PFSK-1 (cell line): Measurements from ENCODE around the gene NINJ2.

Experiments
- FOXP2 ChIP-seq: optimal IDR thresholded peaks from 2 replicates; pipeline ENCODE3; 2011; ENCODE audit warnings: borderline replicate concordance, control low read depth, inconsistent platforms; ENCODE audit not compliant: insufficient read depth; ENCODE audit errors: extremely low read length, extremely low read depth
- POLR2AphosphoS5 ChIP-seq: IDR thresholded peaks from 2 replicates; pipeline ENCODE4 v1.6.1; 2012; ENCODE audit warnings: low read depth, mild to moderate bottlenecking, control low read depth, low read length, moderate library complexity
- SIN3A ChIP-seq: IDR thresholded peaks from 2 replicates; pipeline ENCODE4 v1.6.1; 2012; ENCODE audit warnings: mild to moderate bottlenecking, low read length, moderate library complexity, borderline replicate concordance; ENCODE audit not compliant: insufficient read depth
- TAF1 ChIP-seq: IDR thresholded peaks from 2 replicates; pipeline ENCODE4 v1.6.1; 2012; ENCODE audit warnings: low read length, control low read depth, borderline replicate concordance; ENCODE audit not compliant: insufficient read depth
- TF ChIP-seq, protein P1 (sequence below), 2 experiments: IDR thresholded peaks; 2 replicates each; pipeline versions ENCODE4 v1.6.1 to v1.8.0; 2011 to 2012; ENCODE audit warnings: low read depth in 2 of 2, low read length in 2 of 2, control low read depth in 1 of 2, inconsistent platforms in 1 of 2, mild to moderate bottlenecking in 1 of 2, moderate library complexity in 1 of 2; ENCODE audit not compliant: insufficient read depth in 1 of 2

The NINJ2 gene

DNA sequence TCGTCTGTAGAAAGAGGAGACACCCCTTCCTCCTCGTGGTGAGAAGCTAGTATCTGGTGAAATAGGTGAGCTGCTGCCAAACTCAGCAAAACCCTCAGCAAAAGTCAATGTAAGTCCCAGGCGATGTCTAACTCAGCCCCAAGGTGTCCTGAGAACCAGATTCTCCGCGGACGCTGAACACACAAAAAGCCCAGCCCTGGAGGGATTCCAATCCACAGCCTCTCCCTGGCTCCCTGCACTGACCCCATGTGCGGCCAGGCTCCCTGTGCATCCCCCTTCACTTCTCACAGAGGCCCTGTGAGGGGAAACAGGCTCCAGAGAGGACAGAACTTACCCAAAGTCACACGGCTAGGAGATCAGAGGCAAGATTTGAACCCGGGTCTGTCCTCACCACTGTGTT lies 81.5 kb downstream of the NINJ2 start:
- TF ChIP-seq FOXP2, result no peak
- no peak for TF ChIP-seq TAF1
- TF ChIP-seq POLR2AphosphoS5, result no peak
- TF ChIP-seq, protein P1, sequence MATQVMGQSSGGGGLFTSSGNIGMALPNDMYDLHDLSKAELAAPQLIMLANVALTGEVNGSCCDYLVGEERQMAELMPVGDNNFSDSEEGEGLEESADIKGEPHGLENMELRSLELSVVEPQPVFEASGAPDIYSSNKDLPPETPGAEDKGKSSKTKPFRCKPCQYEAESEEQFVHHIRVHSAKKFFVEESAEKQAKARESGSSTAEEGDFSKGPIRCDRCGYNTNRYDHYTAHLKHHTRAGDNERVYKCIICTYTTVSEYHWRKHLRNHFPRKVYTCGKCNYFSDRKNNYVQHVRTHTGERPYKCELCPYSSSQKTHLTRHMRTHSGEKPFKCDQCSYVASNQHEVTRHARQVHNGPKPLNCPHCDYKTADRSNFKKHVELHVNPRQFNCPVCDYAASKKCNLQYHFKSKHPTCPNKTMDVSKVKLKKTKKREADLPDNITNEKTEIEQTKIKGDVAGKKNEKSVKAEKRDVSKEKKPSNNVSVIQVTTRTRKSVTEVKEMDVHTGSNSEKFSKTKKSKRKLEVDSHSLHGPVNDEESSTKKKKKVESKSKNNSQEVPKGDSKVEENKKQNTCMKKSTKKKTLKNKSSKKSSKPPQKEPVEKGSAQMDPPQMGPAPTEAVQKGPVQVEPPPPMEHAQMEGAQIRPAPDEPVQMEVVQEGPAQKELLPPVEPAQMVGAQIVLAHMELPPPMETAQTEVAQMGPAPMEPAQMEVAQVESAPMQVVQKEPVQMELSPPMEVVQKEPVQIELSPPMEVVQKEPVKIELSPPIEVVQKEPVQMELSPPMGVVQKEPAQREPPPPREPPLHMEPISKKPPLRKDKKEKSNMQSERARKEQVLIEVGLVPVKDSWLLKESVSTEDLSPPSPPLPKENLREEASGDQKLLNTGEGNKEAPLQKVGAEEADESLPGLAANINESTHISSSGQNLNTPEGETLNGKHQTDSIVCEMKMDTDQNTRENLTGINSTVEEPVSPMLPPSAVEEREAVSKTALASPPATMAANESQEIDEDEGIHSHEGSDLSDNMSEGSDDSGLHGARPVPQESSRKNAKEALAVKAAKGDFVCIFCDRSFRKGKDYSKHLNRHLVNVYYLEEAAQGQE (IDR thresholded peaks at IDR 0.05; ENCODE audit: insufficient read depth in 1 of 2, low read depth in 2 of 2, low read length in 2 of 2), result no peak
- TF ChIP-seq SIN3A, result no peak

DNA sequence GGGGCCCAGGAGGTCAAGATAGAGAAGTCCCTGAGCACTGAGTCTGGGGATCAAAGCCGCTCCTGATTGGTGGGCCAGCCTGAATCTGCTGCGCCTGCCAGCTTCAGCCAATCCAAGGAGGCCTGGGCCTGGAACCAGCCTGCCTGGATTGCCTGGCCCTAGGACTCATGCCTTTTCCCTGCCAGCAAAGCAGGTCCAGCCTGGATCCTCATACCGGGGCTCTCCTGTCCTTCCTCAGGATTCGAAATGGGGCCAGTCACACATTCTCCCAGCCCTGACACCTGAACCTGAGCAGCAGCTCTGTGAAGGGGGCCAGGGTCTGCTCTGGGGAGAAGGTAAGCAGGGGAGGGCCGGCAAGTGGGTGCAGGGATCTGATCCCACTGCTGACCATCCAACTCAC lies 81.9 kb downstream of the NINJ2 start:
- TF ChIP-seq, protein P1 (IDR thresholded peaks at IDR 0.05; ENCODE audit: insufficient read depth in 1 of 2, low read depth in 2 of 2, low read length in 2 of 2), result no peak
- TF ChIP-seq TAF1, result no peak
- TF ChIP-seq SIN3A, result no peak
- no peak for TF ChIP-seq FOXP2
- no peak for TF ChIP-seq POLR2AphosphoS5

DNA sequence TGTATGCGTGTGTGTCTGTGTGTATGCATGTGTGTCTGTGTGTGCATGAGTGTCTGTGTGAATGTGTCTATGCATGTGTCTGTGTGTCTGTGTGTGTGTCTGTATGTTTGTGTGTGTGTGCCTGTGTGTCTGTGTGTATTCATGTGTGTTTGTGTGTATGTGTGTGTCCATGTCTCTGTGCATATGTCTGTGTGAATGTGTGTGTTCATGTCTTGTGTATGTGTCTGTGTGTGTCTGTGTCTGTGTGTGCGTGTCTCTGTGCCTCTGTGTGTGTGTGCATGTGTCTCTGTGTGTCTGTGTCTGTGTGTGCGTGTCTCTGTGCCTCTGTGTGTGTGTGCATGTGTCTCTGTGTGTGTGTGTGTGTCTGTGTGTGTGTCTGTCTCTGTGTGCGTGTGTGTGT lies 82.4 kb downstream of the NINJ2 start:
- TF ChIP-seq SIN3A (no peak), POLR2AphosphoS5 (no peak), TAF1 (no peak), FOXP2 (no peak)
- TF ChIP-seq, protein P1 (IDR thresholded peaks at IDR 0.05; ENCODE audit: insufficient read depth in 1 of 2, low read depth in 2 of 2, low read length in 2 of 2), result no peak

DNA sequence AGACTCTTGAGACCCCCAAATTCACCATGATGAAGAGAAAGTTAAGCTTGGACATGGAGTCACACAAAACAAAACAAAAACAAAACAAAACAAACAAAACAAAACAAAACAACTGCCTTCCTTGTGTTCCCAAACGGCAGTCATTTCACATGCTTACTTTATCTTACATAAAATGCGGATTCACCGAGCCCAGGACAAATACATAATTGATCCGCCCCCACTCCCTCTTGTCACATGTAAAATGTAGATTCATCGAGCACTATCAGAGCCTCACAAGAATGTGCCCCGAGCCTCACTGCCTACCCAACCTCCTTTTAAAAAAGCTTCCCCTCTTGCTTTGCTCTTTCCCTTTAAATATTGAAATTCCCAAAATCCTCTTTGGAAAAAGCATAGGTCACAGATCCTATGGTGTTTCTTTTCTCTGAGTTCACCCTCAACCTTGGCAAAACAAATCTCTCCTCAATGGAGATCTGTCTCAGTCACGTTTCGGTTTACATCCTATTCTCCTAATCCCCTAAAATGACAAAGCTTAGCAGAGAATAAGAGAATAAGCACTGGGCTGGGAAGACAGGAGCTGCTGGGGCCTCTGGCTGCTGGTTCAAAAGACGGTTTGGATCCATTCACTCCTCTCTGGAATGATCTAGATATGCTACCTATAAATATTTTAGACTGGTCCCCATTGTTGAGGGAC lies 83.7 kb downstream of the NINJ2 start:
- no peak for TF ChIP-seq POLR2AphosphoS5
- TF ChIP-seq, protein P1 (IDR thresholded peaks at IDR 0.05; ENCODE audit: insufficient read depth in 1 of 2, low read depth in 2 of 2, low read length in 2 of 2), result no peak
- no peak for TF ChIP-seq FOXP2
- no peak for TF ChIP-seq SIN3A
- TF ChIP-seq TAF1, result no peak

DNA sequence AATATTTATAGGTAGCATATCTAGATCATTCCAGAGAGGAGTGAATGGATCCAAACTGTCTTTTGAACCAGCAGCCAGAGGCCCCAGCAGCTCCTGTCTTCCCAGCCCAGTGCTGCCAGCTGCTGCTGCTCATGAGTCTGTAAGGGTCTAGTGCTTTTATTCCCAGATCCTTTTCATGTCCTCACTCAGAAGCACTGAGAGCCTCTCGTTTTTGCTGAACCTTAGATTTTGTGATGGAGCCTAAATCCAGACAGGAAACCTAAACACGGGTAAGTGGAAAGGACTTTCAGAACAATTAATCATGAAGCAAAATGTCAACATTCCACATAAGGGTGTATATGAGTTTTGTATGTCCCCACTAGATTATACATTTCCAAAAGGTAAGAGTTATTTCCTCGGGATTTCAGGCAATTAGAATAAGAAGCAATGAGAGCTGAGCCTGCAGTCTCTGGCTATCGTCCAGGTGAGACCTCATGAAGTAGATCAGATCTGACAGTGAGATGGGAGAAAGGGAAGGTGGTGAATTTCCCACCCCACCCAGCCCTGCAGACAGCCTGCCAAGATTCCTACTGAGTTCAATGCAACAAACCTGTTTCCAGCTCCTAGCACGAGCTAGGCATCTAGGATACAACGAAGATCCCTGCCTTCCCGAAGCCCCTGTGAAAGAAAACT lies 84.4 kb downstream of the NINJ2 start:
- TF ChIP-seq FOXP2 (no peak), POLR2AphosphoS5 (no peak), TAF1 (no peak), SIN3A (no peak)
- TF ChIP-seq, protein P1 (IDR thresholded peaks at IDR 0.05; ENCODE audit: insufficient read depth in 1 of 2, low read depth in 2 of 2, low read length in 2 of 2), result no peak
